ENCODE data around the gene AGFG2. TPM values are rescaled to one million over a fixed set of nuclear protein-coding genes. Genes with fewer than 3 reads are reported as not detected.

Gene AGFG2
- total RNA-seq, 1 donor from 2014 or later = 1.3 TPM

DNA sequence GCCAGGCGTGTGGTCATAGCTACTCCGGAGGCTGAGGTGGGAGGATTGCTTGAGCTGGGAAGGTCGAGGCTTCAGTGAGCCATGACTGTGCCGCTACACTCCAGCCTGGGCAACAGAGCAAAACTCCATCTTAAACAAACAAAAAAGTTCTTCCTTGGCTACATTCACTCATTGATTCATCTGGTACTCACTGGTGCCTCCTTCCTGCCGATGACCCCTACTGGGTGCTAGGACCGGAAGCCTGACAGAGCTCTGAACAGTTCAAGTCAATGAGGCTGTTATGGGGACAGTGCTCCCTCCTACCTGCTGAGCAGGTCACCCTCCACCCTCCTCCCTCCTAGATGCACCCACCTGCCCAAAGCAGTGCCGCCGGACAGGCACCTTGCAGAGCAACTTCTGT is 68.1 kb downstream of the AGFG2 start:
- no peak for FAIRE-seq
- TF ChIP-seq, protein P1, sequence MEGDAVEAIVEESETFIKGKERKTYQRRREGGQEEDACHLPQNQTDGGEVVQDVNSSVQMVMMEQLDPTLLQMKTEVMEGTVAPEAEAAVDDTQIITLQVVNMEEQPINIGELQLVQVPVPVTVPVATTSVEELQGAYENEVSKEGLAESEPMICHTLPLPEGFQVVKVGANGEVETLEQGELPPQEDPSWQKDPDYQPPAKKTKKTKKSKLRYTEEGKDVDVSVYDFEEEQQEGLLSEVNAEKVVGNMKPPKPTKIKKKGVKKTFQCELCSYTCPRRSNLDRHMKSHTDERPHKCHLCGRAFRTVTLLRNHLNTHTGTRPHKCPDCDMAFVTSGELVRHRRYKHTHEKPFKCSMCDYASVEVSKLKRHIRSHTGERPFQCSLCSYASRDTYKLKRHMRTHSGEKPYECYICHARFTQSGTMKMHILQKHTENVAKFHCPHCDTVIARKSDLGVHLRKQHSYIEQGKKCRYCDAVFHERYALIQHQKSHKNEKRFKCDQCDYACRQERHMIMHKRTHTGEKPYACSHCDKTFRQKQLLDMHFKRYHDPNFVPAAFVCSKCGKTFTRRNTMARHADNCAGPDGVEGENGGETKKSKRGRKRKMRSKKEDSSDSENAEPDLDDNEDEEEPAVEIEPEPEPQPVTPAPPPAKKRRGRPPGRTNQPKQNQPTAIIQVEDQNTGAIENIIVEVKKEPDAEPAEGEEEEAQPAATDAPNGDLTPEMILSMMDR (IDR thresholded peaks at IDR 0.05; ENCODE audit: insufficient read depth, low read length, severe bottlenecking) = no peak

DNA sequence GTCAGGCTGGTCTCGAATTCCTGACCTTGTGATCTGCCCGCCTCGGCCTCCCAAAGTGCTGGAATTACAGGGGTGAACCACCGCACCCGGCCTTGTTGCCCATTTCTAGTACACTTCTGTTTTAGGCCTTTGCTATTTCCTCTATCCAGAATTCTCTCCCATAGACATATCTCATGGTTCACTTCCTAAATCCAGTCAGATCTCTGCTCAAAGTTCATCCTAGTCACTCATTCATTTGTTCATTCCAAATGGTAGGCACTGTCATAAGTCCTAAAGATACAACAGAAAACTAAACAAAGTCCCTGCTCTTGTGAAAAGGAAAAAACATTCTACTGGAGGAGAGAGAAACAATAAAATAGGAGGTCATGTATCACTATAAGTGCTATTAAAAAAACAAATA is 71.0 kb downstream of the AGFG2 start:
- DNase-seq (ENCODE audit: low read depth) = no peak
- H3K27me3 ChIP-seq (ENCODE audit: control insufficient read depth, insufficient read depth, low read length) = no peaks in the 10 kb centered on the region
- H3K36me3 ChIP-seq (ENCODE audit: control insufficient read depth, insufficient read depth, low read length) = peaks cover 1% of the 10 kb centered on the region
- TF ChIP-seq, protein P1 (IDR thresholded peaks at IDR 0.05; ENCODE audit: insufficient read depth, low read length, severe bottlenecking) = no peak
- H3K4me3 ChIP-seq (ENCODE audit: low read depth, low read length) = no peak overlapping the region
- no peak for FAIRE-seq

More for the DNA sequence above, 68.1 kb downstream of the AGFG2 start:
- Histone ChIP-seq H3K36me3 (ENCODE audit: control insufficient read depth, insufficient read depth, low read length) (no peaks in the 10 kb centered on the region), H3K27me3 (ENCODE audit: control insufficient read depth, insufficient read depth, low read length) (no peaks in the 10 kb centered on the region), H3K4me3 (ENCODE audit: low read depth, low read length) (no peak overlapping the region)
- peak; percentile 45 for DNase-seq (ENCODE audit: low read depth)

DNA sequence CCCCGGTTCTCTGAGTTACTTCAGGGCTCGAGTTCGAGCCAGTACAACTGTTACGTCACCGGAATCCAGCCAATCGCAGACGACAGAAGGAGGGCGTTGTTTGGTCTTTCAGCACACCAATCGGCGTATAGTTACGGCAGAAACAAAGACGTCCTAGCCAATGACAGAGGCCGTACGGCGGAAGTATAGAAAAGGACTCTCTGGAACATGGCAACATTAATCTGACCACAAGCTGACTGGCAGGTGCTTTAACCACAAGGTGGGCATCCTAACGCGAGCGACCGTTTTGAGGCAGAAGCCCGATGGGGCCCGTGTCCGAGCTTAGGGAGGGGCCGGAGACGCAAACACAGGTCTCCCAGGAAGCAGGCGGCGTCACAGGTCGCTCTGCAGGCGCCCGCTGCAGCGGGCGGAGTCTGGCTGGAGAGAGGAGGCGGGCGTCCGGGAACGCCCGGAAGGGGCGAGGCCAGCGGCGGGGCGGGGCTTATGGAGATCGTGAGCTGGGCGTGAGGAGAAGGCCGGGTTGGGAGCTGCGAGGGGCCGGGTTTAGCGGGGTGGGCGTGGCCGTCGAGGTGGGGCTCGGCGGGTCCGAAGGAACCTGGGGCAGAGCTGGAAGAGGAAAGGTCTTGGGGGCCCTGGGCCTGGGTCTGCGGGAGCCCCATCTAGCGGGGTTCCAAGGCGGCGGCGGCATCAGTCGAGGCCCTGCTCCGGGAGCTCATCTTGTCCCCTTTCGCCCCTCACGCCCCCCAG is 73.2 kb downstream of the AGFG2 start, which contains the start of gene MOSPD3:
TSS of gene MOSPD3 (plus strand) at position 558 of the 747 bp plus-strand sequence. CDS start 252 bp downstream, outside the sequence.
- peak within 1 kb of the TSS; percentile 72 for H3K4me3 ChIP-seq (ENCODE audit: low read depth, low read length)
- peak; percentile 100 for DNase-seq (ENCODE audit: low read depth)
- H3K27me3 ChIP-seq (ENCODE audit: control insufficient read depth, insufficient read depth, low read length) = no peaks in the 10 kb centered on the region
- TF ChIP-seq, protein P1 (IDR thresholded peaks at IDR 0.05; ENCODE audit: insufficient read depth, low read length, severe bottlenecking) = no peak
- peak; percentile 84 for FAIRE-seq
- peaks cover 1% of the 10 kb centered on the region for H3K36me3 ChIP-seq (ENCODE audit: control insufficient read depth, insufficient read depth, low read length)

DNA sequence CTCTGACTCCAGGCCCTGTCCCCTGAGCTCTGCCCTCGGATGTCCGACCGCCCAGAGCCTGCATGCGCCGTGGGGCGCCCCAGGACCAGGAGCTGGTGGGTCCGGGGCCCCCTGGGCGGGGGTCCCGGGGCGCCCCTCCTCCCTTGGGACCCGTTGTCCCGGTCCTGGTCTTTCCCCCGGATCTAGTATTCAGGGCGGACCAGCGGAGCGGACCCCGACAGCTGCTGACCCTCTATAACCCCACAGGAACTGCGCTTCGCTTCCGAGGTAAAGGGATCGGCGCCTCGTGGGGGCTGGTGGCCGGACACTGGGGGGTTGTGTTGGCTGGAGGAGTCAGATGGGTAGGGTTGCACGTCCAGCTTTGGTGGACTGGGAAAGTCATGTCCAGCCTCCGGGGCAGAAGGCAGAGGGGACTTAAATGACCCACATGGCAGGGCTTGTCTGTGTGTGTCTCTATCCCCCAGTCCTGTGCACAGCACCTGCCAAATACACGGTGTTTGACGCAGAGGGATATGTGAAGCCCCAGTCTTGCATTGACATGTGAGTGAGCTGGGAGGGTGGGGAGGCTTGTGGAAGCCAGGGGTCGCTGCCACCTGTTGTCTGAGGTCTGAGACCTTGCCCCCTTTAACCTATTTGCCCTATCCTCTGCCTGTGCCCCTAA is 73.9 kb downstream of the AGFG2 start:
- FAIRE-seq = no peak
- TF ChIP-seq, protein P1 (IDR thresholded peaks at IDR 0.05; ENCODE audit: insufficient read depth, low read length, severe bottlenecking) = peak; percentile 15
- Histone ChIP-seq H3K4me3 (ENCODE audit: low read depth, low read length) (peak overlapping the region; percentile 72), H3K27me3 (ENCODE audit: control insufficient read depth, insufficient read depth, low read length) (no peaks in the 10 kb centered on the region), H3K36me3 (ENCODE audit: control insufficient read depth, insufficient read depth, low read length) (peaks cover 1% of the 10 kb centered on the region)
- no peak for DNase-seq (ENCODE audit: low read depth)

DNA sequence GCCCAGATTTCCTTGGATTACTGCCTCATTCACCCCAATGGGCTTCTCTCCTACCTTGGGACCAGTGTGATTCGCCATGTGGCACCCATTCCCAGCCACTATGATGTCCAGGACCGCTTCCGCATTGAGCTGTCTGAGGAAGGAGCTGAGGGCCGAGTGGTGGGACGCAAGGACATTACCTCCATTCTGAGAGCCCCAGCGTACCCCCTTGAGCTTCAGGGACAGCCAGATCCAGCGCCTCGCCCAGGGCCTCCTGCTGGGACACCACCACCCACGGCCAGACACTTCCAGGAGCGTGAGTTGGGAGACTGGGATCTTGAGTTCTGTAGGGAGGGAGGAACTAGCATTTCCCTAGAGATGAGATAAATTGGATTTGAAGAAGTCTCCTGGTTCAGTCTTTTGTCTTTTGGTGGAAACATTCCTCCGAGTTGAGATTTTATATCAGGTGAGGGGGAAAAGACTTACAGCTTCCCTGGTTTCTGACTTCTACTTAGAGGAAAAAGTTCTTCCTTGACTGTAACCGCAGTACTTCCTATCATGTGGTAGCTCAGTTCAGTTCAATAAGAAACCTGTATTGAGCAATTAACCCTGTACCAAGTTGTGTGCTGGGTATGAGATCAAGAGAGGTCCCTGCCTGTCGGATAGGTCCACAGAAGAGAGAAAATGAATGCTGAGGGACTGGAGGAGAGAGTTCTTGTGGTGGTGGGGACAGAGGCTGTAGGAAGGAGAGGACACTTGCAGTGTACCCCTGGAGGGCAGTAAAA is 74.6 kb downstream of the AGFG2 start:
- H3K27me3 ChIP-seq (ENCODE audit: control insufficient read depth, insufficient read depth, low read length) = no peaks in the 10 kb centered on the region
- peaks cover 1% of the 10 kb centered on the region for H3K36me3 ChIP-seq (ENCODE audit: control insufficient read depth, insufficient read depth, low read length)
- FAIRE-seq (no peak), DNase-seq (ENCODE audit: low read depth) (no peak)
- TF ChIP-seq, protein P1 (IDR thresholded peaks at IDR 0.05; ENCODE audit: insufficient read depth, low read length, severe bottlenecking) = no peak
- H3K4me3 ChIP-seq (ENCODE audit: low read depth, low read length) = no peak overlapping the region

Measured in bronchial epithelial cell (primary cell).